SK-N-SH (cell line): ENCODE results near the gene TBCE. TPM values are rescaled to one million over a fixed set of nuclear protein-coding genes. Genes with fewer than 3 reads are reported as not detected.

Experiments
- CTCF ChIA-PET: fragments of 300-600, 350-600 bp; formaldehyde crosslinking; extraction: SDS; loops from one replicate; lab custom pipeline; 2021; lab: Yijun Ruan, JAX
- POLR2A ChIA-PET: fragments of 350-600 bp; sonication (Branson Sonifier 250); formaldehyde crosslinking; extraction: SDS; loops from one replicate; lab custom pipeline; 2020; ENCODE audit warnings: antibody characterized with exemption, inconsistent platforms; lab: Yijun Ruan, JAX
- DNase-seq: peaks from one replicate; pipeline ENCODE4 v3.0.0; 2012
- H2AFZ ChIP-seq: fragments of 200-600 bp; sonication (generic); 2 replicates; pipeline ENCODE4 v1.8.1; 2016; ENCODE audit warnings: antibody characterized with exemption, mild to moderate bottlenecking, low read depth
- H3F3A ChIP-seq: fragments of 200-600 bp; sonication (generic); replicated peaks from 2 replicates; pipeline ENCODE3; 2016; ENCODE audit warnings: antibody characterized with exemption, mild to moderate bottlenecking; ENCODE audit not compliant: insufficient read depth
- H3K27ac ChIP-seq, 2 experiments: fragments of 200-500 bp in 1 of 2; fragments of 200-600 bp in 1 of 2; sonication (Bioruptor generic) in 1 of 2; sonication (generic), shearing (Covaris generic) in 1 of 2; 2 replicates each; pipeline versions ENCODE4 v1.5.1 to v1.6.1; 2014 to 2016; ENCODE audit warnings: low read depth in 2 of 2, inconsistent platforms in 1 of 2, low read length in 1 of 2, mild to moderate bottlenecking in 1 of 2, mixed read lengths in 1 of 2
- H3K27me3 ChIP-seq: fragments of 200-600 bp; sonication (generic), shearing (Covaris generic); 2 replicates; pipeline ENCODE4 v1.6.1; 2016; ENCODE audit warnings: mixed run types; ENCODE audit not compliant: insufficient read depth
- H3K36me3 ChIP-seq, 2 experiments: fragments of 200-500 bp in 1 of 2; fragments of 200-600 bp in 1 of 2; sonication (Bioruptor generic) in 1 of 2; sonication (generic) in 1 of 2; replicated peaks in 1 of 2; 2 replicates each; pipeline versions ENCODE3 to v1.5.1; 2014 to 2016; ENCODE audit warnings: low read length in 1 of 2, mild to moderate bottlenecking in 1 of 2; ENCODE audit not compliant: insufficient read depth in 2 of 2, control insufficient read depth in 1 of 2
- H3K4me1 ChIP-seq, 2 experiments: fragments of 200-500 bp in 1 of 2; fragments of 200-600 bp in 1 of 2; sonication (Bioruptor generic) in 1 of 2; sonication (generic), shearing (Covaris generic) in 1 of 2; 2 replicates each; pipeline versions ENCODE4 v1.5.1 to v1.6.1; 2014 to 2016; ENCODE audit warnings: low read depth in 1 of 2, low read length in 1 of 2, mixed run types in 1 of 2; ENCODE audit not compliant: insufficient read depth in 2 of 2, control insufficient read depth in 1 of 2
- H3K4me2 ChIP-seq: fragments of 200-600 bp; sonication (generic), shearing (Covaris generic); 2 replicates; pipeline ENCODE4 v1.6.1; 2017; ENCODE audit warnings: mixed run types
- H3K4me3 ChIP-seq, 2 experiments: fragments of 200-500 bp in 1 of 2; fragments of 200-600 bp in 1 of 2; sonication (Bioruptor generic) in 1 of 2; sonication (generic), shearing (Covaris generic) in 1 of 2; 2 replicates each; pipeline versions ENCODE4 v1.5.1 to v1.8.1; 2014 to 2016; ENCODE audit warnings: low read depth in 2 of 2, inconsistent platforms in 1 of 2, low read length in 1 of 2, mild to moderate bottlenecking in 1 of 2, mixed read lengths in 1 of 2, moderate library complexity in 1 of 2
- H3K79me2 ChIP-seq: fragments of 200-600 bp; sonication (generic); 2 replicates; pipeline ENCODE4 v1.8.1; 2017; ENCODE audit warnings: mild to moderate bottlenecking; ENCODE audit not compliant: insufficient read depth
- H3K9ac ChIP-seq: fragments of 200-600 bp; sonication (generic); 2 replicates; pipeline ENCODE4 v1.6.1; 2017; ENCODE audit warnings: mixed run types
- H3K9me2 ChIP-seq: fragments of 200-600 bp; sonication (generic); 2 replicates; pipeline ENCODE4 v1.6.1; 2017; ENCODE audit warnings: mixed run types
- H3K9me3 ChIP-seq: fragments of 200-600 bp; sonication (generic); 2 replicates; pipeline ENCODE4 v1.6.1; 2017; ENCODE audit warnings: mixed run types, mild to moderate bottlenecking, moderate library complexity
- H4K20me1 ChIP-seq: fragments of 200-600 bp; sonication (generic); 2 replicates; pipeline ENCODE4 v1.6.1; 2017; ENCODE audit warnings: mild to moderate bottlenecking, mixed run types; ENCODE audit not compliant: insufficient read depth
- ELF1 ChIP-seq: IDR thresholded peaks from 2 replicates; pipeline ENCODE4 v1.4.0; 2012
- EZH2phosphoT487 ChIP-seq: fragments of 200-600 bp; sonication (generic); IDR thresholded peaks from 2 replicates; pipeline ENCODE4 v1.6.1; 2017; ENCODE audit warnings: low read depth, mixed run types, mild to moderate bottlenecking, antibody characterized with exemption, moderate library complexity, borderline replicate concordance
- FOSL2 ChIP-seq: IDR thresholded peaks from 2 replicates; pipeline ENCODE4 v1.4.0; 2012; ENCODE audit warnings: low read depth, mild to moderate bottlenecking, moderate library complexity, borderline replicate concordance
- FOXJ3 ChIP-seq: sonication (generic); formaldehyde crosslinking; IDR thresholded peaks from 2 replicates; pipeline ENCODE4 v1.5.1; 2020; ENCODE audit warnings: mild to moderate bottlenecking, missing genetic modification reagents
- FOXM1 ChIP-seq: IDR thresholded peaks from 2 replicates; pipeline ENCODE4 v1.4.0; 2012; ENCODE audit warnings: low read depth, mild to moderate bottlenecking
- JUND ChIP-seq: IDR thresholded peaks from 2 replicates; pipeline ENCODE4 v1.4.0; 2012
- MAX ChIP-seq: IDR thresholded peaks from 2 replicates; pipeline ENCODE4 v1.4.0; 2012; ENCODE audit warnings: low read depth
- MEF2A ChIP-seq: IDR thresholded peaks from 2 replicates; pipeline ENCODE4 v1.4.0; 2012; ENCODE audit warnings: low read depth, borderline replicate concordance
- NFIC ChIP-seq: IDR thresholded peaks from 2 replicates; pipeline ENCODE4 v1.4.0; 2012; ENCODE audit warnings: borderline replicate concordance
- NRF1 ChIP-seq: IDR thresholded peaks from 2 replicates; pipeline ENCODE4 v1.6.1; 2012; ENCODE audit warnings: low read depth, mild to moderate bottlenecking, low read length
- RAD21 ChIP-seq: IDR thresholded peaks from 2 replicates; pipeline ENCODE4 v1.6.1; 2012; ENCODE audit warnings: mild to moderate bottlenecking, low read length
- REST ChIP-seq: IDR thresholded peaks from 2 replicates; pipeline ENCODE4 v1.6.1; 2012; ENCODE audit warnings: mild to moderate bottlenecking, low read depth, low read length, moderate library complexity
- RFX5 ChIP-seq: IDR thresholded peaks from 2 replicates; pipeline ENCODE4 v1.6.1; 2012; ENCODE audit warnings: mild to moderate bottlenecking, improper control_type of control experiment, low read length
- RXRA ChIP-seq: IDR thresholded peaks from 2 replicates; pipeline ENCODE4 v1.4.0; 2012; ENCODE audit warnings: low read depth, mild to moderate bottlenecking, borderline replicate concordance
- TCF12 ChIP-seq: IDR thresholded peaks from 2 replicates; pipeline ENCODE4 v1.4.0; 2012
- YY1 ChIP-seq: IDR thresholded peaks from 2 replicates; pipeline ENCODE4 v1.4.0; 2012; ENCODE audit warnings: low read depth, mild to moderate bottlenecking
- WGBS: methylation state at CpG from one replicate; pipeline ENCODE4 v1.1.6; 2017; ENCODE audit warnings: low lambda C conversion rate; 5-methylcytosine and 5-hydroxymethylcytosine counted together
- polyA plus RNA-seq, 3 experiments: library from polyadenylated mRNA; depleted of rRNA; stranded (reverse); fragments of >200 nt; gene quantifications; 2 replicates each; pipeline ENCODE4 v1.2.3, GENCODE V29; 2012
- TF ChIP-seq, protein P1 (sequence below): fragments of 200-600 bp; sonication (generic); IDR thresholded peaks from 2 replicates; pipeline ENCODE4 v1.6.1; 2017; ENCODE audit warnings: antibody characterized with exemption, mild to moderate bottlenecking, moderate library complexity

TBCE gene
- polyA plus RNA-seq, 1 of the 3 experiments (the other 2 are of a cell fraction): 18.3 TPM

DNA sequence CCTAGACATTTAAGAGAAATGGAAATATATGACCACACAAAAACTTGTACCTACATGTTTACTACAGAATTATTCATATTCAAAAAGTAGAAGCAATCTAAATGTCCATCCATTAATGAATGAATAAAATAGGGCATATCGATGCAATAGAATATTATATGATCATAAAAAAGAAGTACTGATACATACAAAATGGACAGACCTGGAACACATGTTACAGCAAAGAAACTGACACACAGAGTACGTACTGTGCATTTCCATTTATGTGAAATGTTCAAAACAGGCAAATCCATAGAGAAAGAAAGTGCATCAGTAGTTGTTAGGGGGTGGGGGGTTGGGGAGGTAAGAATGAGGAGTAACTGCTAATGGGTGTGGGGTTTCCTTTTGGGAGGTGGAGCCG lies 97.8 kb downstream of the TBCE start:
- no peaks in the 10 kb centered on the region for H4K20me1 ChIP-seq
- no peak overlapping the region for H3K27ac ChIP-seq
- H3K4me2 ChIP-seq: no peak overlapping the region
- no peaks in the 10 kb centered on the region; a peak in 1 of 4 replicates for H3K4me1 ChIP-seq
- H3K9me2 ChIP-seq: no peaks in the 10 kb centered on the region
- H3K27me3 ChIP-seq: no peaks in the 10 kb centered on the region
- TF ChIP-seq FOXM1 (no peak), RAD21 (no peak), MAX (no peak), FOSL2 (no peak), RXRA (no peak), MEF2A (no peak), NFIC (no peak), YY1 (no peak), NRF1 (no peak), FOXJ3 (CRISPR knock-in tag) (no peak), TCF12 (no peak)
- no peak overlapping the region for H3K4me3 ChIP-seq
- CTCF ChIA-PET: no interaction called here
- no peak overlapping the region for H3K9ac ChIP-seq
- H3K79me2 ChIP-seq: no peaks in the 10 kb centered on the region
- over 99% methylated on average over 3 of the region's 3 CpGs for WGBS
- no peak for DNase-seq
- H3F3A ChIP-seq: peaks cover 5% of the 10 kb centered on the region
- peaks cover 0 to 41% of the 10 kb centered on the region in 2 experiments for H3K36me3 ChIP-seq
- H2AFZ ChIP-seq: no peak overlapping the region
- POLR2A ChIA-PET: no interaction called here
- H3K9me3 ChIP-seq: no peaks in the 10 kb centered on the region

DNA sequence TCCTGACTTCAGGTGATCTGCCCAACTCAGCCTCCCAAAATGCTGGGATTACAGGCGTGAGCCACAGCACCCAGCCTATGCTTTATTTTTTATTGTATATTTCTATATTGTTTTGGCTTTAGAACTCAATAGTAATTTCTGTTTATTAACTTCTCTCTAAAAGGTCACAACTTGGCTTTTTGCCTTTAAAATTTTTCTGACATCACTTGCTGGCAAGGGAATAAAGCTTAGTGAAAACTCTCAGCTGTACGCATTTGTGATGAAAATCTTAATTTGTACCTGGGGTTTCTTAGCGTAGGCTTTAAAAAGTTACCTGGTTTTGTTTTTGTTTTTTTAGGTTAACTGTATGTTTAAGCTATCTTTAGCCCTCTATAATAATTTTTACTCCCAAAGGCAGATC lies 100.8 kb downstream of the TBCE start:
- no peaks in the 10 kb centered on the region; a peak in 1 of 4 replicates for H3K4me1 ChIP-seq
- H3K4me2 ChIP-seq: no peak overlapping the region
- peaks cover 9% of the 10 kb centered on the region for H3F3A ChIP-seq
- H3K9ac ChIP-seq: no peak overlapping the region
- H3K27ac ChIP-seq: no peak overlapping the region
- H3K27me3 ChIP-seq: no peaks in the 10 kb centered on the region
- H3K9me2 ChIP-seq: no peaks in the 10 kb centered on the region
- 92% methylated on average over 3 of the region's 3 CpGs for WGBS
- H4K20me1 ChIP-seq: no peaks in the 10 kb centered on the region
- H3K9me3 ChIP-seq: no peaks in the 10 kb centered on the region
- H2AFZ ChIP-seq: no peak overlapping the region
- no peak for DNase-seq
- TF ChIP-seq YY1 (no peak), FOXJ3 (CRISPR knock-in tag) (no peak), FOXM1 (no peak), ELF1 (no peak), EZH2phosphoT487 (no peak), REST (no peak), MEF2A (no peak), JUND (no peak), RFX5 (no peak)
- TF ChIP-seq, protein P1, sequence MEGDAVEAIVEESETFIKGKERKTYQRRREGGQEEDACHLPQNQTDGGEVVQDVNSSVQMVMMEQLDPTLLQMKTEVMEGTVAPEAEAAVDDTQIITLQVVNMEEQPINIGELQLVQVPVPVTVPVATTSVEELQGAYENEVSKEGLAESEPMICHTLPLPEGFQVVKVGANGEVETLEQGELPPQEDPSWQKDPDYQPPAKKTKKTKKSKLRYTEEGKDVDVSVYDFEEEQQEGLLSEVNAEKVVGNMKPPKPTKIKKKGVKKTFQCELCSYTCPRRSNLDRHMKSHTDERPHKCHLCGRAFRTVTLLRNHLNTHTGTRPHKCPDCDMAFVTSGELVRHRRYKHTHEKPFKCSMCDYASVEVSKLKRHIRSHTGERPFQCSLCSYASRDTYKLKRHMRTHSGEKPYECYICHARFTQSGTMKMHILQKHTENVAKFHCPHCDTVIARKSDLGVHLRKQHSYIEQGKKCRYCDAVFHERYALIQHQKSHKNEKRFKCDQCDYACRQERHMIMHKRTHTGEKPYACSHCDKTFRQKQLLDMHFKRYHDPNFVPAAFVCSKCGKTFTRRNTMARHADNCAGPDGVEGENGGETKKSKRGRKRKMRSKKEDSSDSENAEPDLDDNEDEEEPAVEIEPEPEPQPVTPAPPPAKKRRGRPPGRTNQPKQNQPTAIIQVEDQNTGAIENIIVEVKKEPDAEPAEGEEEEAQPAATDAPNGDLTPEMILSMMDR: no peak
- TF ChIP-seq, all 33 proteins: peak for 0
- Histone ChIP-seq H3K36me3 (peaks cover 5 to 49% of the 10 kb centered on the region in 2 experiments), H3K79me2 (no peaks in the 10 kb centered on the region), H3K4me3 (no peak overlapping the region)
- CTCF ChIA-PET: interaction anchor here (1.2 to 1.4 kb wide), 2 partner anchors 25 to 37 kb away, joined by 4 read pairs; partner anchors contain the start of gene B3GALNT2
- POLR2A ChIA-PET: no interaction called here
